ENCODE data around the gene CPXM2.
A peak's percentile ranks its signal among the peaks of the same experiment; 100 is the strongest.

CPXM2 gene

GRCh38 chr10:123913688-123914268 lies 22.2 kb upstream of the CPXM2 start:
- no peak for ATAC-seq (replicated peaks; ENCODE audit: extremely low read depth, poor library complexity, severe bottlenecking)

GRCh38 chr10:123912871-123913270 lies 21.3 kb upstream of the CPXM2 start:
- H3K4me3 Mint-ChIP-seq: no peak overlapping the region
- no peak overlapping the region for H3K27ac Mint-ChIP-seq (ENCODE audit: low read depth)
- H3K9me3 Mint-ChIP-seq: no peaks in the 10 kb centered on the region
- no peak for ATAC-seq (replicated peaks; ENCODE audit: extremely low read depth, poor library complexity, severe bottlenecking)
- H3K36me3 Mint-ChIP-seq (ENCODE audit: insufficient read depth): peaks cover 1% of the 10 kb centered on the region
- DNase-seq (ENCODE audit: low spot score in 2 of 2): no peak
- H3K4me1 Mint-ChIP-seq: peaks cover 6% of the 10 kb centered on the region
- peaks cover 67% of the 10 kb centered on the region for H3K27me3 Mint-ChIP-seq

More at GRCh38 chr10:123913688-123914268, 22.2 kb upstream of the CPXM2 start:
- Mint-ChIP-seq H3K4me3 (peak overlapping the region; percentile 36), H3K36me3 (ENCODE audit: insufficient read depth) (peaks cover 1% of the 10 kb centered on the region), H3K4me1 (peaks cover 6% of the 10 kb centered on the region), H3K9me3 (no peaks in the 10 kb centered on the region), H3K27ac (ENCODE audit: low read depth) (no peak overlapping the region), H3K27me3 (peaks cover 58% of the 10 kb centered on the region)
- DNase-seq (ENCODE audit: low spot score in 2 of 2): no peak

GRCh38 chr10:123912466-123912865 lies 20.9 kb upstream of the CPXM2 start:
- no peaks in the 10 kb centered on the region for H3K9me3 Mint-ChIP-seq
- no peak overlapping the region for H3K27ac Mint-ChIP-seq (ENCODE audit: low read depth)
- ATAC-seq (replicated peaks; ENCODE audit: extremely low read depth, poor library complexity, severe bottlenecking) (no peak), DNase-seq (ENCODE audit: low spot score in 2 of 2) (no peak)
- H3K4me3 Mint-ChIP-seq: no peak overlapping the region
- H3K4me1 Mint-ChIP-seq: peaks cover 6% of the 10 kb centered on the region
- H3K36me3 Mint-ChIP-seq (ENCODE audit: insufficient read depth): peaks cover 1% of the 10 kb centered on the region
- peaks cover 70% of the 10 kb centered on the region for H3K27me3 Mint-ChIP-seq

- DNase-seq (ENCODE audit: low spot score in 2 of 2) (no peak), ATAC-seq (replicated peaks; ENCODE audit: extremely low read depth, poor library complexity, severe bottlenecking) (no peak)
- Mint-ChIP-seq H3K4me1 (peaks cover 6% of the 10 kb centered on the region), H3K36me3 (ENCODE audit: insufficient read depth) (peaks cover 1% of the 10 kb centered on the region), H3K4me3 (no peak overlapping the region), H3K9me3 (no peaks in the 10 kb centered on the region), H3K27ac (ENCODE audit: low read depth) (no peak overlapping the region), H3K27me3 (peaks cover 74% of the 10 kb centered on the region)
Observed at GRCh38 chr10:123911866-123912265, 20.3 kb upstream of the CPXM2 start.

GRCh38 chr10:123909866-123910265 lies 18.3 kb upstream of the CPXM2 start:
- no peak for DNase-seq (ENCODE audit: low spot score in 2 of 2)
- no peak overlapping the region for H3K4me3 Mint-ChIP-seq
- H3K36me3 Mint-ChIP-seq (ENCODE audit: insufficient read depth): peaks cover 1% of the 10 kb centered on the region
- ATAC-seq (replicated peaks; ENCODE audit: extremely low read depth, poor library complexity, severe bottlenecking): no peak
- peaks cover 6% of the 10 kb centered on the region for H3K4me1 Mint-ChIP-seq
- H3K9me3 Mint-ChIP-seq: no peaks in the 10 kb centered on the region
- H3K27ac Mint-ChIP-seq (ENCODE audit: low read depth): no peak overlapping the region
- H3K27me3 Mint-ChIP-seq: peaks cover 76% of the 10 kb centered on the region

GRCh38 chr10:123909426-123909825 lies 17.8 kb upstream of the CPXM2 start:
- H3K4me1 Mint-ChIP-seq: peaks cover 6% of the 10 kb centered on the region
- no peaks in the 10 kb centered on the region for H3K9me3 Mint-ChIP-seq
- H3K27me3 Mint-ChIP-seq: peaks cover 72% of the 10 kb centered on the region
- ATAC-seq (replicated peaks; ENCODE audit: extremely low read depth, poor library complexity, severe bottlenecking) (no peak), DNase-seq (ENCODE audit: low spot score in 2 of 2) (no peak)
- H3K36me3 Mint-ChIP-seq (ENCODE audit: insufficient read depth): peaks cover 1% of the 10 kb centered on the region
- H3K27ac Mint-ChIP-seq (ENCODE audit: low read depth): no peak overlapping the region
- H3K4me3 Mint-ChIP-seq: no peak overlapping the region

GRCh38 chr10:123908379-123908778 lies 16.8 kb upstream of the CPXM2 start:
- H3K4me1 Mint-ChIP-seq: peaks cover 3% of the 10 kb centered on the region
- no peaks in the 10 kb centered on the region for H3K9me3 Mint-ChIP-seq
- no peak overlapping the region for H3K4me3 Mint-ChIP-seq
- H3K27ac Mint-ChIP-seq (ENCODE audit: low read depth): no peak overlapping the region
- no peak for DNase-seq (ENCODE audit: low spot score in 2 of 2)
- peaks cover 62% of the 10 kb centered on the region for H3K27me3 Mint-ChIP-seq
- no peak for ATAC-seq (replicated peaks; ENCODE audit: extremely low read depth, poor library complexity, severe bottlenecking)
- no peaks in the 10 kb centered on the region for H3K36me3 Mint-ChIP-seq (ENCODE audit: insufficient read depth)

- peaks cover 55% of the 10 kb centered on the region for H3K27me3 Mint-ChIP-seq
- ATAC-seq (replicated peaks; ENCODE audit: extremely low read depth, poor library complexity, severe bottlenecking): no peak
- no peaks in the 10 kb centered on the region for H3K36me3 Mint-ChIP-seq (ENCODE audit: insufficient read depth)
- H3K4me1 Mint-ChIP-seq: no peaks in the 10 kb centered on the region
- H3K9me3 Mint-ChIP-seq: no peaks in the 10 kb centered on the region
- H3K4me3 Mint-ChIP-seq: no peak overlapping the region
- H3K27ac Mint-ChIP-seq (ENCODE audit: low read depth): no peak overlapping the region
- no peak for DNase-seq (ENCODE audit: low spot score in 2 of 2)
Observed at GRCh38 chr10:123906884-123907652, 15.5 kb upstream of the CPXM2 start.

GRCh38 chr10:123906296-123906695 lies 14.7 kb upstream of the CPXM2 start:
- H3K36me3 Mint-ChIP-seq (ENCODE audit: insufficient read depth): no peaks in the 10 kb centered on the region
- ATAC-seq (replicated peaks; ENCODE audit: extremely low read depth, poor library complexity, severe bottlenecking): no peak
- peaks cover 50% of the 10 kb centered on the region for H3K27me3 Mint-ChIP-seq
- DNase-seq (ENCODE audit: low spot score in 2 of 2): no peak
- H3K4me3 Mint-ChIP-seq: no peak overlapping the region
- no peaks in the 10 kb centered on the region for H3K9me3 Mint-ChIP-seq
- no peak overlapping the region for H3K27ac Mint-ChIP-seq (ENCODE audit: low read depth)
- no peaks in the 10 kb centered on the region for H3K4me1 Mint-ChIP-seq

- ATAC-seq (replicated peaks; ENCODE audit: extremely low read depth, poor library complexity, severe bottlenecking): no peak
- Mint-ChIP-seq H3K4me1 (no peaks in the 10 kb centered on the region), H3K4me3 (no peak overlapping the region), H3K9me3 (no peaks in the 10 kb centered on the region), H3K27ac (ENCODE audit: low read depth) (no peak overlapping the region), H3K36me3 (ENCODE audit: insufficient read depth) (no peaks in the 10 kb centered on the region), H3K27me3 (peaks cover 37% of the 10 kb centered on the region)
- DNase-seq (ENCODE audit: low spot score in 2 of 2): no peak
Observed at GRCh38 chr10:123904834-123905409, 13.3 kb upstream of the CPXM2 start.

- ATAC-seq (replicated peaks; ENCODE audit: extremely low read depth, poor library complexity, severe bottlenecking) (no peak), DNase-seq (ENCODE audit: low spot score in 2 of 2) (no peak)
- H3K27me3 Mint-ChIP-seq: peaks cover 32% of the 10 kb centered on the region
- H3K4me3 Mint-ChIP-seq: no peak overlapping the region
- H3K27ac Mint-ChIP-seq (ENCODE audit: low read depth): no peak overlapping the region
- no peaks in the 10 kb centered on the region for H3K9me3 Mint-ChIP-seq
- H3K36me3 Mint-ChIP-seq (ENCODE audit: insufficient read depth): no peaks in the 10 kb centered on the region
- H3K4me1 Mint-ChIP-seq: no peaks in the 10 kb centered on the region
Observed at GRCh38 chr10:123903621-123904020, 12.0 kb upstream of the CPXM2 start.

GRCh38 chr10:123901621-123902020 lies 10.0 kb upstream of the CPXM2 start:
- Mint-ChIP-seq H3K27me3 (peaks cover 22% of the 10 kb centered on the region), H3K36me3 (ENCODE audit: insufficient read depth) (no peaks in the 10 kb centered on the region), H3K4me3 (no peak overlapping the region), H3K4me1 (no peaks in the 10 kb centered on the region), H3K9me3 (no peaks in the 10 kb centered on the region), H3K27ac (ENCODE audit: low read depth) (no peak overlapping the region)
- ATAC-seq (replicated peaks; ENCODE audit: extremely low read depth, poor library complexity, severe bottlenecking) (no peak), DNase-seq (ENCODE audit: low spot score in 2 of 2) (no peak)

- ATAC-seq (replicated peaks; ENCODE audit: extremely low read depth, poor library complexity, severe bottlenecking) (no peak), DNase-seq (ENCODE audit: low spot score in 2 of 2) (no peak)
- Mint-ChIP-seq H3K9me3 (no peaks in the 10 kb centered on the region), H3K27me3 (peaks cover 30% of the 10 kb centered on the region), H3K4me3 (no peak overlapping the region), H3K36me3 (ENCODE audit: insufficient read depth) (no peaks in the 10 kb centered on the region), H3K27ac (ENCODE audit: low read depth) (no peak overlapping the region), H3K4me1 (no peaks in the 10 kb centered on the region)
Observed at GRCh38 chr10:123897146-123897545, 5.5 kb upstream of the CPXM2 start.

Data from central memory CD8-positive, alpha-beta T cell (primary cell).